HepG2 (cell line): ENCODE measurements around the gene DYNLL2. TPM values are rescaled to one million over a fixed set of nuclear protein-coding genes. Genes with fewer than 3 reads are reported as not detected.

Experiments
- ATAC-seq: fragments of 200-7000 bp; cut with Tn5 transposase; 3 replicates; pipeline ENCODE4 v1.9.1; 2020; ENCODE audit warnings: mild to moderate bottlenecking, moderate library complexity
- BruUV-seq: library from RNA; stranded (reverse); fragments of 400-500 nt; replicated peaks from 2 replicates; lab custom pipeline; 2021; lab: Mats Ljungman, UMichigan
- CTCF ChIA-PET: fragments of 300-600 bp; formaldehyde crosslinking; extraction: SDS; loops from one replicate; lab custom pipeline; 2021; ENCODE audit warnings: low total read pairs, inconsistent platforms, low intra/inter-chr PET ratio; lab: Yijun Ruan, JAX
- POLR2A ChIA-PET: fragments of 350-600 bp; sonication (Branson Sonifier 250); formaldehyde crosslinking; loops from one replicate; lab custom pipeline; 2020; ENCODE audit warnings: antibody characterized with exemption, inconsistent platforms; lab: Yijun Ruan, JAX
- DNase-seq: peaks from one replicate; pipeline ENCODE4 v3.0.0-alpha.2; 2015; ENCODE audit warnings: low spot score
- FAIRE-seq: peaks from 3 replicates; lab custom pipeline; 2011; peaks lifted over from hg19 to GRCh38; lab: Jason Lieb, UNC
- H2AFZ ChIP-seq: one replicate; pipeline ENCODE4 v1.6.1; 2011; ENCODE audit warnings: low read length, inconsistent platforms
- H3K27ac ChIP-seq: fragments of 300-600 bp; 3 replicates; pipeline ENCODE4 v1.8.0; 2011; ENCODE audit warnings: mixed run types, mild to moderate bottlenecking, mixed read lengths, low read length, inconsistent platforms; ENCODE audit not compliant: insufficient read depth; ENCODE audit errors: extremely low read length
- H3K27me3 ChIP-seq, 2 experiments: fragments of 200-600 bp in 1 of 2; 2 replicates in 1 of 2; 3 replicates in 1 of 2; pipeline versions ENCODE4 v1.6.0 to v1.8.0; 2011; ENCODE audit warnings: low read length in 2 of 2, mild to moderate bottlenecking in 2 of 2, moderate library complexity in 2 of 2, inconsistent platforms in 1 of 2; ENCODE audit not compliant: insufficient read depth in 2 of 2, control insufficient read depth in 1 of 2
- H3K36me3 ChIP-seq, 2 experiments: fragments of 200-600 bp in 1 of 2; replicated peaks in 1 of 2; 2 replicates in 1 of 2; 3 replicates in 1 of 2; pipeline versions ENCODE4 v1.5.1 to v1.8.0; 2011; ENCODE audit warnings: low read length in 2 of 2, inconsistent platforms in 1 of 2; ENCODE audit not compliant: insufficient read depth in 2 of 2, control insufficient read depth in 1 of 2
- H3K4me1 ChIP-seq: 2 replicates; pipeline ENCODE4 v1.5.1; 2012; ENCODE audit warnings: low read length, inconsistent platforms; ENCODE audit not compliant: insufficient read depth
- H3K4me2 ChIP-seq: 2 replicates; pipeline ENCODE4 v1.6.0; 2011; ENCODE audit warnings: low read depth, low read length, inconsistent platforms
- H3K4me3 ChIP-seq, 3 experiments: fragments of 200-600 bp in 1 of 3; sonication (generic), shearing (Covaris generic) in 1 of 3; replicated peaks in 1 of 3; 2 replicates each; pipeline ENCODE4 v1.5.1; 2011 to 2016; ENCODE audit warnings: low read length in 3 of 3, inconsistent platforms in 2 of 3, low read depth in 2 of 3, mild to moderate bottlenecking in 2 of 3, control low read depth in 1 of 3, mixed read lengths in 1 of 3; ENCODE audit not compliant: insufficient read depth in 1 of 3
- H3K79me2 ChIP-seq: one replicate; pipeline ENCODE4 v1.6.1; 2011; ENCODE audit warnings: low read length, inconsistent platforms; ENCODE audit not compliant: insufficient read depth
- H3K9ac ChIP-seq: 2 replicates; pipeline ENCODE4 v1.6.0; 2011; ENCODE audit warnings: mild to moderate bottlenecking, low read depth, low read length, inconsistent platforms; ENCODE audit not compliant: insufficient read depth
- H3K9me3 ChIP-seq: 2 replicates; pipeline ENCODE4 v1.5.1; 2012; ENCODE audit warnings: mild to moderate bottlenecking, low read length
- H4K20me1 ChIP-seq: 2 replicates; pipeline ENCODE4 v1.6.0; 2011; ENCODE audit warnings: inconsistent platforms, mild to moderate bottlenecking, low read length, moderate library complexity; ENCODE audit not compliant: insufficient read depth
- ATF7 ChIP-seq, 2 experiments: fragments of 450-650 bp in 1 of 2; sonication (generic) in 1 of 2; formaldehyde crosslinking in 1 of 2; IDR thresholded peaks; 2 replicates each; pipeline versions ENCODE4 v1.4.0 to v1.6.1; 2016 to 2020; ENCODE audit warnings: antibody characterized with exemption in 1 of 2, mild to moderate bottlenecking in 1 of 2, missing genetic modification reagents in 1 of 2
- CEBPB ChIP-seq: IDR thresholded peaks from 2 replicates; pipeline ENCODE4 v1.6.1; 2011; ENCODE audit warnings: low read depth, low read length, improper control_type of control experiment, borderline replicate concordance
- CREB1 ChIP-seq, 2 experiments: fragments of 450-650 bp in 1 of 2; IDR thresholded peaks; 2 replicates each; pipeline ENCODE4 v1.6.1; 2016 to 2017; ENCODE audit warnings: control low read depth in 1 of 2, mild to moderate bottlenecking in 1 of 2, missing compliant biosample characterization in 1 of 2, missing genetic modification characterization in 1 of 2
- HDAC6 ChIP-seq: fragments of 200-600 bp; sonication (generic); IDR thresholded peaks from 2 replicates; pipeline ENCODE4 v1.7.0; 2017; ENCODE audit warnings: mild to moderate bottlenecking, antibody characterized with exemption, low read length, low read depth
- MNT ChIP-seq: fragments of 450-650 bp; IDR thresholded peaks from 2 replicates; pipeline ENCODE4 v1.6.1; 2016
- PRPF4 ChIP-seq: fragments of 200-400 bp; formaldehyde crosslinking; IDR thresholded peaks from 2 replicates; pipeline ENCODE4 v1.6.1; 2016; ENCODE audit warnings: low read length, low read depth; ENCODE audit not compliant: poor library complexity, severe bottlenecking
- RFXAP ChIP-seq: sonication (generic); formaldehyde crosslinking; IDR thresholded peaks from 2 replicates; pipeline ENCODE4 v1.4.0; 2020; ENCODE audit warnings: missing genetic modification reagents, borderline replicate concordance
- ZEB1 ChIP-seq: IDR thresholded peaks from 2 replicates; pipeline ENCODE4 v1.6.1; 2012; ENCODE audit warnings: mild to moderate bottlenecking, low read depth, inconsistent platforms; ENCODE audit not compliant: insufficient replicate concordance
- ZNF260 ChIP-seq: sonication (generic); formaldehyde crosslinking; IDR thresholded peaks from 2 replicates; pipeline ENCODE4 v1.4.0; 2020; ENCODE audit warnings: missing genetic modification reagents, low read depth, mild to moderate bottlenecking, borderline replicate concordance
- ZNF30 ChIP-seq: sonication (generic); formaldehyde crosslinking; IDR thresholded peaks from 2 replicates; pipeline ENCODE4 v1.5.0; 2020; ENCODE audit warnings: mild to moderate bottlenecking, missing genetic modification reagents
- whole genome bisulfite sequencing: methylation state at CpG from one replicate; pipeline ENCODE4 v1.1.6; 2017; ENCODE audit warnings: low lambda C conversion rate; 5-methylcytosine and 5-hydroxymethylcytosine counted together
- in situ Hi-C: cut with HindIII; loops from 2 replicates; pipeline ENCODE4 v1.10.0; 2017; ENCODE audit warnings: low pct_unique_long_range_greater_than_20kb; ENCODE audit not compliant: extremely low pct_ligation_motif_present
- intact Hi-C: fragments of 100-400 bp; cut with micrococcal nuclease; formaldehyde crosslinking; loops from one replicate; pipeline ENCODE4 v1.10.0; 2022; ENCODE audit not compliant: unreplicated experiment
- polyA plus RNA-seq, 8 experiments: library from polyadenylated mRNA; depleted of rRNA in 3 of 8; stranded (reverse) in 7 of 8; unstranded in 1 of 8; fragments of >200 nt; fragmentation: Illumina TruSeq in 4 of 8; extraction: Trizol in 4 of 8; gene quantifications; 2 replicates each; pipeline versions ENCODE4 v1.2.1 to v1.2.3, GENCODE V29; 2011 to 2016; ENCODE audit warnings: low read depth in 4 of 8, missing spikeins in 1 of 8, mixed read lengths in 1 of 8; ENCODE audit not compliant: insufficient read depth in 1 of 8
- total RNA-seq, 5 experiments: library from RNA; depleted of rRNA; stranded (reverse); fragments of >200 nt; fragmentation: Illumina TruSeq; extraction: Trizol; gene quantifications; 2 replicates each; pipeline ENCODE4 v1.2.3, GENCODE V29; 2016; ENCODE audit warnings: low read depth in 1 of 5

Gene DYNLL2
- total and polyA plus RNA-seq, 2 of the 13 experiments (the other 11 are each of a cell fraction or from before 2014, with no cell fraction given) = 9.5 to 29.0 TPM

- Histone ChIP-seq H4K20me1 (no peaks in the 10 kb centered on the region), H2AFZ (no peak overlapping the region), H3K4me2 (no peak overlapping the region), H3K36me3 (no peaks in the 10 kb centered on the region), H3K27me3 (peaks cover 0 to 18% of the 10 kb centered on the region in 2 experiments; a peak in 2 of 5 replicates), H3K27ac (no peak overlapping the region), H3K9me3 (no peaks in the 10 kb centered on the region), H3K79me2 (no peaks in the 10 kb centered on the region), H3K4me3 (no peak overlapping the region), H3K4me1 (peaks cover 5% of the 10 kb centered on the region; the same call in 1 of the 2 replicates), H3K9ac (no peak overlapping the region)
- intact Hi-C loops = no loop called here
- no peak for FAIRE-seq
- peak; percentile 29; the same call in 1 of the 3 replicates for ATAC-seq
- ChIA-PET CTCF (no interaction called here), POLR2A (no interaction called here)
- no peak for DNase-seq
- no peak for TF ChIP-seq ZNF260 (CRISPR knock-in tag)
- no peak for TF ChIP-seq ZNF30 (CRISPR knock-in tag)
- TF ChIP-seq HDAC6 = no peak
- TF ChIP-seq ZEB1 = no peak
- WGBS = 0% methylated on average over 1 of the region's 1 CpG
- in situ Hi-C loops = no loop called here
- no TSS peak for BruUV-seq
Measured at GRCh38 chr17:58052407-58052806, 30.8 kb upstream of the DYNLL2 start.

DNA sequence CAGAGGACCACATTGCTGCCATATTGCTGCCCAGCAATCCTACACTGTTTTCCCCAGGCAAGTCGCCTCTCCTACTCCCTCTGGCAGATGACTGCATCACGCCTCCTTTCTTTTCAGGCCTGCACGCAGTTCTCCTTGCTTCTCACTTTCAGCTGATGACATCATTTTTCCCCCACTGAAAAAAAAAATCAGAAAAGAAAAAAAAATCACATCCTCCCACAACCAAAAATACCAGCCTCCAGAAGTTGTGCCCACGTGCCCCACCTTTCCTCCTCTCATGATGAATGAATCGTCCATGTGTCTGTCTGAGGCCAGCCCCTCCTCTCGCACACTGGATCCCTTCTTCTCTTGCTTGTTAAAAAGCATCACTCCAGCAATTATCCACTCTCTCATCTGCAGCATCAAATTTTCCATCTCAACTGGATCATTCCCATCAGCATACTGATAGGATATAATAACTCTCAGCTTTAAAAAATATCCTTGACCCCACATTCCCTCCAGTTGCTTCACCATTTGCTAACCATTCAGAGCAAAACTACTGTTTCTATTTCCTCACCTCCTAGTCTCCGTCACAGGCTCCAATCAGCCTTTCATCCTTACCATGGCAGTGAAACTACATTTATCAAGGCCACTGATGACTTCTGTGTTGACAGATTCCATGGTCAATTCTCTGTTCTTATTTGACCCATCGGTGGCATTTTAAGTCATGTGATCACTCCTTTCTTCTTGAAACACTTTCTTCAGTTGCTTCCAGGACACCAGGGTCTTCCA lies 30.1 kb upstream of the DYNLL2 start:
- TF ChIP-seq CREB1 (IDR thresholded peaks at IDR 0.05) (peak; percentile 18; the same call in 1 of the 2 replicates), CREB1 (CRISPR knock-in tag; IDR thresholded peaks at IDR 0.05) (no peak), CEBPB (0 out of 2 replicates have a peak, but pooled peaks have one; percentile 8), PRPF4 (no peak), MNT (peak; percentile 56), ATF7 (IDR thresholded peaks at IDR 0.05) (peak; percentile 82), ATF7 (CRISPR knock-in tag; IDR thresholded peaks at IDR 0.05) (no peak), RFXAP (CRISPR knock-in tag) (no peak)
- Histone ChIP-seq H4K20me1 (no peaks in the 10 kb centered on the region), H3K4me2 (no peak overlapping the region), H3K36me3 (no peaks in the 10 kb centered on the region), H3K4me1 (peaks cover 5% of the 10 kb centered on the region; the same call in 1 of the 2 replicates), H3K9ac (no peak overlapping the region), H3K27ac (no peak overlapping the region), H2AFZ (no peak overlapping the region), H3K4me3 (no peak overlapping the region), H3K27me3 (peaks cover 0 to 10% of the 10 kb centered on the region in 2 experiments; a peak in 2 of 5 replicates), H3K9me3 (no peaks in the 10 kb centered on the region), H3K79me2 (no peaks in the 10 kb centered on the region)
- DNase-seq = no peak
- no peak for ATAC-seq
- ChIA-PET POLR2A (no interaction called here), CTCF (no interaction called here)
- no TSS peak for BruUV-seq
- FAIRE-seq = no peak
- in situ Hi-C loops = no loop called here
- intact Hi-C loops = no loop called here
- 30% methylated on average over 8 of the region's 8 CpGs for WGBS
